22Rv1 (cell line): ENCODE results near the gene F10.

Experiments
- ZFX ChIP-seq: fragments of 450-650 bp; IDR thresholded peaks from 2 replicates; pipeline ENCODE4 v1.6.1; 2017; ENCODE audit warnings: antibody characterized with exemption, borderline replicate concordance
- TF ChIP-seq, protein P1 (sequence below): fragments of 450-650 bp; IDR thresholded peaks from 2 replicates; pipeline ENCODE4 v1.5.1; 2017; ENCODE audit warnings: mild to moderate bottlenecking

DNA sequence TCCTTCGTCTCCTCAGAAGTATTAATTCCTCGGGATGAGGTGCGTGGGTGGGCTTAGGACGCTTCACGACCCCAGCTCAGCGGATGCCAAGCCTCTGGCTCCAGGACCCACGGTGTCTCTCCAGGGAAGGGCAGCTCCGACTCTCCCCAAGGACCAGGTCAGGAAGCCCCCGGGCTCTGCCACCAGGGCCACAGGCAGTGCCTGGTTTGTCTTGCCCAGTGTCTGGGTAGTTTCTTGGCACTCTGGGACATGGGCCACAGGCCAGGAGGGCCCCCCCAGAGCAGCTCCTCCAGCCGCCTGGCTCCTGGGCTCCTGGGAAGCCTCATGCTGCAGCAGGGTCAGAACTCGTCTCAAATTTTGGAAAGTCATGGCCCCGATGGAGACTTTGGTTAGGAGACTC, 38.4 kb downstream of the F10 start:
- TF ChIP-seq, protein P1, sequence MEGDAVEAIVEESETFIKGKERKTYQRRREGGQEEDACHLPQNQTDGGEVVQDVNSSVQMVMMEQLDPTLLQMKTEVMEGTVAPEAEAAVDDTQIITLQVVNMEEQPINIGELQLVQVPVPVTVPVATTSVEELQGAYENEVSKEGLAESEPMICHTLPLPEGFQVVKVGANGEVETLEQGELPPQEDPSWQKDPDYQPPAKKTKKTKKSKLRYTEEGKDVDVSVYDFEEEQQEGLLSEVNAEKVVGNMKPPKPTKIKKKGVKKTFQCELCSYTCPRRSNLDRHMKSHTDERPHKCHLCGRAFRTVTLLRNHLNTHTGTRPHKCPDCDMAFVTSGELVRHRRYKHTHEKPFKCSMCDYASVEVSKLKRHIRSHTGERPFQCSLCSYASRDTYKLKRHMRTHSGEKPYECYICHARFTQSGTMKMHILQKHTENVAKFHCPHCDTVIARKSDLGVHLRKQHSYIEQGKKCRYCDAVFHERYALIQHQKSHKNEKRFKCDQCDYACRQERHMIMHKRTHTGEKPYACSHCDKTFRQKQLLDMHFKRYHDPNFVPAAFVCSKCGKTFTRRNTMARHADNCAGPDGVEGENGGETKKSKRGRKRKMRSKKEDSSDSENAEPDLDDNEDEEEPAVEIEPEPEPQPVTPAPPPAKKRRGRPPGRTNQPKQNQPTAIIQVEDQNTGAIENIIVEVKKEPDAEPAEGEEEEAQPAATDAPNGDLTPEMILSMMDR = no peak
- no peak for TF ChIP-seq ZFX
